ENCODE results near the gene ARMCX5.
A peak's percentile ranks its signal among the peaks of the same experiment; 100 is the strongest.

The ARMCX5 gene

GRCh38 chrX:102599084-102599950 is at the start of gene ARMCX5:
TSS of gene ARMCX5 (plus strand) at chrX:102599515. CDS start at chrX:102602142, 2,627 bp downstream.
- peak; percentile 88 for DNase-seq

GRCh38 chrX:102558607-102559006 is 40.7 kb upstream of the ARMCX5 start:
- no peak for DNase-seq

- DNase-seq, result no peak
Observed at GRCh38 chrX:102560423-102561068, 38.8 kb upstream of the ARMCX5 start.

GRCh38 chrX:102580891-102581290 is 18.4 kb upstream of the ARMCX5 start:
- DNase-seq, result no peak

GRCh38 chrX:102593367-102593766 is 5.9 kb upstream of the ARMCX5 start:
- no peak for DNase-seq

GRCh38 chrX:102599951-102600579 is 750 bp downstream of the ARMCX5 start:
- no peak for DNase-seq

- DNase-seq, result no peak
Observed at GRCh38 chrX:102604327-102604726, 5.0 kb downstream of the ARMCX5 start.

- no peak for DNase-seq
Observed at GRCh38 chrX:102606115-102606514, 6.8 kb downstream of the ARMCX5 start.

- DNase-seq, result no peak
Observed at GRCh38 chrX:102610905-102611304, 11.6 kb downstream of the ARMCX5 start.

- no peak for DNase-seq
Observed at GRCh38 chrX:102624105-102624504, 24.8 kb downstream of the ARMCX5 start.

GRCh38 chrX:102627640-102628039 is 28.3 kb downstream of the ARMCX5 start:
- DNase-seq, result no peak

- DNase-seq, result no peak
Observed at GRCh38 chrX:102637561-102637960, 38.2 kb downstream of the ARMCX5 start.

GRCh38 chrX:102650903-102651241 is 51.6 kb downstream of the ARMCX5 start:
- no peak for DNase-seq

GRCh38 chrX:102651242-102652011 is 52.1 kb downstream of the ARMCX5 start, which contains the start of gene GPRASP1:
TSS of gene GPRASP1 (plus strand) at chrX:102651483. CDS start at chrX:102653914, 2,431 bp downstream.
- no peak for DNase-seq

- peak; percentile 5 for DNase-seq
Observed at GRCh38 chrX:102652031-102652688, 52.8 kb downstream of the ARMCX5 start.
